Lower lobe of right lung (tissue), 2 donors: ENCODE data around the gene CHMP2B. TPM values are rescaled to one million over a fixed set of nuclear protein-coding genes. Genes with fewer than 3 reads are reported as not detected.
"Not testable (repeated sequence)": the region's sequence is repeated elsewhere in the genome, so short reads cannot be mapped to it uniquely, and the experiment has no call there.

Source experiments
- ATAC-seq, 2 donors: fragments of 200-7000 bp; cut with Tn5 transposase; one replicate each; pipeline ENCODE4 v1.9.1; 2020 to 2022; ENCODE audit warnings: mild to moderate bottlenecking in 2 of 2, moderate library complexity in 2 of 2
- DNase-seq: peaks from one replicate; pipeline ENCODE4 v3.0.0-alpha.2; 2020
- H3K27ac ChIP-seq: fragments of 200-600 bp; one replicate; pipeline ENCODE4 v1.8.0; 2022
- H3K27me3 ChIP-seq: fragments of 200-600 bp; one replicate; pipeline ENCODE4 v1.8.0; 2022; ENCODE audit warnings: low read depth
- H3K36me3 ChIP-seq: fragments of 200-600 bp; one replicate; pipeline ENCODE4 v1.8.0; 2022; ENCODE audit warnings: mild to moderate bottlenecking
- H3K4me1 ChIP-seq: fragments of 200-600 bp; one replicate; pipeline ENCODE4 v1.8.0; 2022
- H3K4me3 ChIP-seq: fragments of 200-600 bp; one replicate; pipeline ENCODE4 v1.8.0; 2022; ENCODE audit warnings: mild to moderate bottlenecking
- H3K9me3 ChIP-seq: fragments of 200-600 bp; one replicate; pipeline ENCODE4 v1.8.0; 2022
- intact Hi-C: fragments of 100-400 bp; cut with DNase I; formaldehyde crosslinking; loops from one replicate; pipeline ENCODE4 v1.11.0; 2022
- microRNA-seq: library from miRNA; unstranded; fragments of <30 nt; microRNA quantifications from one replicate; pipeline ENCODE4 v1.2.0, GENCODE V29; 2020; ENCODE audit warnings: borderline number of aligned reads
- total RNA-seq: library from RNA; stranded (reverse); fragmentation: NEBNext Ultra II Directional; extraction: Animal tissue kit (Norgen Biotek cat#: 25700); gene quantifications from one replicate; pipeline ENCODE4 v1.2.1, GENCODE V29; 2021
- TF ChIP-seq, protein P1 (sequence below): fragments of 200-600 bp; IDR thresholded peaks from one replicate; pipeline ENCODE4 v1.8.0; 2022; ENCODE audit warnings: antibody characterized with exemption, mild to moderate bottlenecking
- donor health status: DM: no; HTN: yes; CAD: no; lungs with severe emphysema.

The CHMP2B gene
- total RNA-seq, 1 donor from 2014 or later, result 41.4 TPM

DNA sequence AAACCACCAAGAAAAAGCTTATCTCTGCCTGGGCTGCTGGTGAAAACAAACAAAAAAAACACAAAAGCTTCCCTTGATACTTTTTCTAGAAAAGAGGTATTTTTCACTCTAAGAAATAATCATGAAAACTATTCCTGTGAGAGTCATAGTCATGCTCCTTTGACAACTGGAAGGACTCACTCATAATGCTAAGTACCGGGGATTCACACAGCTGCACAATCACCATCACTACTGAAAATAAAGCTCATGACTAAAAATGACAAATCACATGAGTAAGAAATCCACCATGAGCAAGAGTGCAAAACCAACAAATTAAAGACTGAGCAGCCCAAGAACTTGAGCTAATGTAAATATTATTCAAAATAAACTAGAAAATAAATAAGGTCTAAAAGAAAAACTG lies 59.9 kb downstream of the CHMP2B start:
- ATAC-seq, result no peak
- Histone ChIP-seq H3K9me3 (no peaks in the 10 kb centered on the region), H3K27me3 (no peaks in the 10 kb centered on the region), H3K4me3 (no peak overlapping the region), H3K4me1 (no peaks in the 10 kb centered on the region), H3K27ac (no peak overlapping the region), H3K36me3 (no peaks in the 10 kb centered on the region)
- intact Hi-C loops, result no loop called here
- DNase-seq, result no peak
- TF ChIP-seq, protein P1, sequence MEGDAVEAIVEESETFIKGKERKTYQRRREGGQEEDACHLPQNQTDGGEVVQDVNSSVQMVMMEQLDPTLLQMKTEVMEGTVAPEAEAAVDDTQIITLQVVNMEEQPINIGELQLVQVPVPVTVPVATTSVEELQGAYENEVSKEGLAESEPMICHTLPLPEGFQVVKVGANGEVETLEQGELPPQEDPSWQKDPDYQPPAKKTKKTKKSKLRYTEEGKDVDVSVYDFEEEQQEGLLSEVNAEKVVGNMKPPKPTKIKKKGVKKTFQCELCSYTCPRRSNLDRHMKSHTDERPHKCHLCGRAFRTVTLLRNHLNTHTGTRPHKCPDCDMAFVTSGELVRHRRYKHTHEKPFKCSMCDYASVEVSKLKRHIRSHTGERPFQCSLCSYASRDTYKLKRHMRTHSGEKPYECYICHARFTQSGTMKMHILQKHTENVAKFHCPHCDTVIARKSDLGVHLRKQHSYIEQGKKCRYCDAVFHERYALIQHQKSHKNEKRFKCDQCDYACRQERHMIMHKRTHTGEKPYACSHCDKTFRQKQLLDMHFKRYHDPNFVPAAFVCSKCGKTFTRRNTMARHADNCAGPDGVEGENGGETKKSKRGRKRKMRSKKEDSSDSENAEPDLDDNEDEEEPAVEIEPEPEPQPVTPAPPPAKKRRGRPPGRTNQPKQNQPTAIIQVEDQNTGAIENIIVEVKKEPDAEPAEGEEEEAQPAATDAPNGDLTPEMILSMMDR, result no peak

DNA sequence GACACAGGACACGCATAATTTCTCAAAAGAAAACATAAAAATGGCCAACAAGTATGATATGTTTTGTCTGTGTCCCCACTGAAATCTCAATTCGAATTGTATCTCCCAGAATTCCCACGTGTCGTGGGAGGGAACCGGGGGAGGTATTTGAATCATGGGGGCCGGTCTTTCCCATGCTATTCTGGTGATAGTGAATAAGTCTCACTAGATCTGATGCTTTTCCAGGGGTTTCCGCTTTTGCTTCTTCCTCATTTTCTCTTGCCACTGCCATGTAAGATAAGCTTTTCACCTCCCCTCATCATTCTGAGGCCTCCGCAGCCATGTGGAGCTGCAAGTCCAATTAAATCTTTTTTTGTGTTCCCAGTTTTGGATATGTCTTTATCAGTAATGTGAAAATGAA lies 61.3 kb downstream of the CHMP2B start:
- Histone ChIP-seq H3K27me3 (no peaks in the 10 kb centered on the region), H3K27ac (no peak overlapping the region), H3K9me3 (no peaks in the 10 kb centered on the region), H3K4me1 (no peaks in the 10 kb centered on the region), H3K4me3 (no peak overlapping the region), H3K36me3 (no peaks in the 10 kb centered on the region)
- ATAC-seq (no peak), DNase-seq (no peak)
- intact Hi-C loops, result no loop called here
- TF ChIP-seq, protein P1, result no peak

DNA sequence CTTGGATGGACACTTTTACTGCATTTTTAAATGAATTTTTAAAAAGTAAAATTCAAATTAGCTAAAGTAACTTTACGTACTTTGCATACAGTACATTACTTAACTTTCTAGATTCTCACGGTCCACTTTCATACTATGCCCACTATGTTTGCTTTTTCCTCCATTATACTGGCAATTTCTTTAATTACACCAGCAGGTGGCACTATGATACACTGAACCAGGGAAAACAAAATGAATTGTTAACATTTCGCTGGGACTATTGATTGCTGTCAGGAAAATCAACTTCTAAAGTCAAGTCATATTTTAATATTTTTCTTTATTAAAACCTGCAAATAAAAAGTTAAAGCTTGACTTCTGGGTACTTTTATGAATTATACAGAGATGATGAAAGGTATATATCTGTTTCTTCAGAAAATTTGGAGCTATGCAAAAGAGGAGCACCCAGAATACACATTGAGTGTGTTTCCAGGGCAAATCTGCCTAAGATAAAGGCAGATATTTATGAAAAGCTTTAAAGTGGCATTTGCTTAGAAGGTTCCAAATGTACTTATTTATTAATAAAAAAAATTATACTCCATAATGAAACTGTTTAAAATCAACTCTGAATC lies 71.1 kb downstream of the CHMP2B start:
- intact Hi-C loops, result no loop called here
- Histone ChIP-seq H3K4me3 (no peak overlapping the region), H3K27ac (no peak overlapping the region), H3K27me3 (no peaks in the 10 kb centered on the region), H3K4me1 (no peaks in the 10 kb centered on the region), H3K9me3 (no peaks in the 10 kb centered on the region), H3K36me3 (no peaks in the 10 kb centered on the region)
- DNase-seq, result no peak
- ATAC-seq, result peak; percentile 66 to 70
- TF ChIP-seq, protein P1, result peak; percentile 66

DNA sequence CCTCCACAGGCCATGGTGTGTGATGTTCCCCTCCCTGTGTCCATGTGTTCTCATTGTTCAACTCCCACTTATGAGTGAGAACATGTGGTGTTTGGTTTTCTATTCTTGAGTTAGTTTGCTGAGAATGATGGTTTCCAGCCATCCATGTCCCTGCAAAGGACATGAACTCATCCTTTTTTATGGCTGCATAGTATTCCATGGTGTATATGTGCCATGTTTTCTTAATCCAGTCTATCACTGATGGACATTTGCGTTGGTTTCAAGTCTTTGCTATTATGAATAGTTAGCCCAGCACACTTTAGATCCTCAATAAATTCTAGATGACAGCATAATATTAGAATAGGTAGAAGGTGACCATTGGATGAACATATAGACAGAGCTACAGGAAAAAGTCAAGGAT lies 77.9 kb downstream of the CHMP2B start:
- H3K4me1 ChIP-seq, H3K9me3 ChIP-seq, intact Hi-C loops, DNase-seq, ATAC-seq, H3K4me3 ChIP-seq, H3K27me3 ChIP-seq, H3K27ac ChIP-seq, H3K36me3 ChIP-seq: not testable (repeated sequence)

Small RNA genes lying within 50 kb of the gene (microRNA-seq; reads per million reads assigned to microRNA genes)
- gene MIR4795, result not detected

Other genes with a start within 250 kb of the CHMP2B start
- gene VGLL3, start 236.2 kb upstream of the CHMP2B start, total RNA-seq, result 40.2 TPM
- not detected for gene POU1F1, start 49.3 kb downstream of the CHMP2B start, total RNA-seq